Adrenal gland (tissue), 12 donors: ENCODE results near the gene C13orf42. TPM values are rescaled to one million over a fixed set of nuclear protein-coding genes. Genes with fewer than 3 reads are reported as not detected.

ENCODE experiments used
- DNase-seq, 7 donors: peaks; one replicate each; pipeline ENCODE4 v3.0.0-alpha.2; 2019 to 2020
- H3K27ac ChIP-seq, 5 donors: fragments of 200-600 bp; sonication (generic) in 4 of 5; 1 replicate in 3 of 5; 2 replicates in 2 of 5; pipeline versions ENCODE4 v1.5.1 to v1.8.0; 2016 to 2020; ENCODE audit warnings: mild to moderate bottlenecking in 1 of 5
- H3K27me3 ChIP-seq: fragments of 200-600 bp; 2 replicates; pipeline ENCODE4 v1.8.0; 2021
- H3K36me3 ChIP-seq, 2 donors: fragments of 200-600 bp; replicated peaks in 1 of 2; 1 replicate in 1 of 2; 2 replicates in 1 of 2; pipeline versions ENCODE4 v1.5.1 to v1.8.0; 2018 to 2022
- H3K4me1 ChIP-seq, 2 donors: fragments of 200-600 bp; replicated peaks in 1 of 2; 1 replicate in 1 of 2; 2 replicates in 1 of 2; pipeline versions ENCODE4 v1.5.1 to v1.8.0; 2018 to 2021
- H3K4me3 ChIP-seq, 4 donors: fragments of 200-600 bp; sonication (generic) in 3 of 4; one replicate each; pipeline ENCODE4 v1.5.1; 2016 to 2018
- H3K9me3 ChIP-seq, 3 donors: fragments of 200-600 bp; sonication (generic) in 1 of 3; replicated peaks in 1 of 3; 1 replicate in 2 of 3; 2 replicates in 1 of 3; pipeline versions ENCODE4 v1.5.1 to v1.8.0; 2016 to 2021
- POLR2A ChIP-seq, 2 donors: fragments of 450-650 bp; IDR thresholded peaks; one replicate each; pipeline ENCODE4 v1.6.1; 2017; ENCODE audit warnings: antibody characterized with exemption in 2 of 2, mild to moderate bottlenecking in 2 of 2, moderate library complexity in 1 of 2
- WGBS, 4 donors: extraction: QIAGEN DNeasy Blood & Tissue Kit in 2 of 4; methylation state at CpG; one replicate each; pipeline versions ENCODE4 v1.1.5 to v1.1.7; 2013 to 2017; 5-methylcytosine and 5-hydroxymethylcytosine counted together
- intact Hi-C, 2 donors: fragments of 100-400 bp; cut with DNase I; formaldehyde crosslinking; loops; one replicate each; pipeline versions ENCODE4 v1.14.1 to v1.15.0; 2022 to 2023
- polyA plus RNA-seq, 3 donors: library from polyadenylated mRNA; stranded (reverse); fragments of 200-250 nt in 2 of 3; fragments of 350-450 nt in 1 of 3; fragmentation: Illumina TruSeq in 1 of 3; extraction: RNeasy Lipid Tissue Mini Kit (QIAGEN cat#74804) in 1 of 3; gene quantifications; one replicate each; pipeline ENCODE4 v1.2.3, GENCODE V29; 2013 to 2014
- total RNA-seq, 9 donors: library from RNA; depleted of rRNA in 4 of 9; stranded (reverse); fragments of >200 nt in 4 of 9; fragments of 120-200 nt in 1 of 9; fragmentation: NEBNext Ultra II Directional in 1 of 9; extraction: Animal tissue kit (Norgen Biotek cat#: 25700) in 1 of 9; gene quantifications; one replicate each; pipeline versions ENCODE4 v1.1.0 to v1.2.4, GENCODE V29; 2013 to 2023
- TF ChIP-seq, protein P1 (sequence below), 6 experiments: fragments of 450-650 bp in 4 of 6; fragments of 200-600 bp in 2 of 6; sonication (generic) in 1 of 6; IDR thresholded peaks; 1 replicate in 5 of 6; 2 replicates in 1 of 6; pipeline versions ENCODE4 v1.5.1 to v1.8.0; 2016 to 2021; ENCODE audit warnings: antibody characterized with exemption in 6 of 6, mild to moderate bottlenecking in 2 of 6, moderate library complexity in 1 of 6
- donor health status: healthy with polysubstance abuse.
- donor health status: Bipolar disorder and iron deficiency.
- donor health status: DM: yes; HTN: yes; CAD: no.
- donor health status: DM: no; HTN: no; CAD: no.
- donor health status: DM: no; HTN: no; CAD: no.
- donor health status: DM: yes; HTN: yes; CAD: no.

The C13orf42 gene
- total and polyA plus RNA-seq, 12 donors, result not detected

DNA sequence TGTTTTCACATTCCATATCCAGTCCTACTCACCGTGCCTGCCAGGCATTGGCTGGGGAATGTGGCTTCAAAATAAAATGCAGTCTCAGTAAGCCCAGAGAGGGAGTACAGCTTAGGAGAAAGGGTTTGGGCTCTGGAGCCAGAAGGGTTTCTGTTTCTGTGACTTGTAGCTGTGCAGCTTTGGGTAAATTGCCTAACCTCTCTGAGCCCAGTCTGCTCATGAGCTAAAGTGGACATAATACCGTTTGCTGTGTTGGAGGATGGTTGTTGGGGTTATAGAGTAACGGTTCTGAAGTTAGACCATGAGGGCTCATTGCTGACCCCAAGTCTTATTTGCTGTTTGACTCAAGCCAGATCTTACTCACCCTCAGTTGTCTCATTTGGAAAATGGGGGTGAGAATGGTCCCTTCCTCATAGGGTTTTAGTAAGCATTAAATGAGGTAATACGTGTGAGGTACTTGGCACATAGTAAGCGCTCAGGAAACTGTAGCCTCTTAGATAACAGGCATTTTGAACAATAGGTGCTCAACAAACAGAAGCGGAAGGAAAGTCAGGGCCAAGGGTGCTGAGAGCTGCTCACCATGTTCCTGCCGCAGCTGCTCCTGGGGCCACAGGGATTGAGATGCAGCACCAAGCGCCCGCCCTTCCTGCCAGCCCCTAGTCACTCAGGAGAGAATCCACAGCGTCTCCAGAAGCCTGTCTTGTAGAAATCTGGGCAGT lies 45.5 kb downstream of the C13orf42 start:
- WGBS, 4 donors, result 59 to 70% (median 62%) methylated on average over 9 to 10 of the region's 10 CpGs
- Histone ChIP-seq H3K9me3 (no peaks in the 10 kb centered on the region), H3K27me3 (peaks cover 7% of the 10 kb centered on the region), H3K4me1 (peaks cover 0 to 3% of the 10 kb centered on the region in 2 donors), H3K36me3 (no peaks in the 10 kb centered on the region), H3K4me3 (no peak overlapping the region), H3K27ac (peak overlapping the region in 1 of 5 donors; percentile 43)
- no peak for TF ChIP-seq POLR2A (IDR thresholded peaks at IDR 0.05)
- TF ChIP-seq, protein P1, sequence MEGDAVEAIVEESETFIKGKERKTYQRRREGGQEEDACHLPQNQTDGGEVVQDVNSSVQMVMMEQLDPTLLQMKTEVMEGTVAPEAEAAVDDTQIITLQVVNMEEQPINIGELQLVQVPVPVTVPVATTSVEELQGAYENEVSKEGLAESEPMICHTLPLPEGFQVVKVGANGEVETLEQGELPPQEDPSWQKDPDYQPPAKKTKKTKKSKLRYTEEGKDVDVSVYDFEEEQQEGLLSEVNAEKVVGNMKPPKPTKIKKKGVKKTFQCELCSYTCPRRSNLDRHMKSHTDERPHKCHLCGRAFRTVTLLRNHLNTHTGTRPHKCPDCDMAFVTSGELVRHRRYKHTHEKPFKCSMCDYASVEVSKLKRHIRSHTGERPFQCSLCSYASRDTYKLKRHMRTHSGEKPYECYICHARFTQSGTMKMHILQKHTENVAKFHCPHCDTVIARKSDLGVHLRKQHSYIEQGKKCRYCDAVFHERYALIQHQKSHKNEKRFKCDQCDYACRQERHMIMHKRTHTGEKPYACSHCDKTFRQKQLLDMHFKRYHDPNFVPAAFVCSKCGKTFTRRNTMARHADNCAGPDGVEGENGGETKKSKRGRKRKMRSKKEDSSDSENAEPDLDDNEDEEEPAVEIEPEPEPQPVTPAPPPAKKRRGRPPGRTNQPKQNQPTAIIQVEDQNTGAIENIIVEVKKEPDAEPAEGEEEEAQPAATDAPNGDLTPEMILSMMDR (IDR thresholded peaks at IDR 0.05), result no peak
- peak in 4 of 7 donors; percentile 18 to 67 (median 40) for DNase-seq
- intact Hi-C loops, result no loop called here

- intact Hi-C loops, result no loop called here
- 62 to 79% (median 75%) methylated on average over 1 to 4 of the region's 4 CpGs for WGBS, 4 donors
Measured at GRCh38 chr13:51064753-51065152, 46.3 kb downstream of the C13orf42 start.

GRCh38 chr13:51063909-51064308 lies 47.2 kb downstream of the C13orf42 start:
- peaks cover 7% of the 10 kb centered on the region for H3K27me3 ChIP-seq
- no peaks in the 10 kb centered on the region for H3K36me3 ChIP-seq
- H3K4me3 ChIP-seq, result no peak overlapping the region
- H3K4me1 ChIP-seq, result no peaks in the 10 kb centered on the region
- intact Hi-C loops, result no loop called here
- no peak overlapping the region for H3K27ac ChIP-seq
- peak in 2 of 7 donors; percentile 14 to 28 for DNase-seq
- no peak for TF ChIP-seq POLR2A (IDR thresholded peaks at IDR 0.05)
- TF ChIP-seq, protein P1 (IDR thresholded peaks at IDR 0.05), result no peak
- no peaks in the 10 kb centered on the region for H3K9me3 ChIP-seq
- 77 to 83% (median 80%) methylated on average over 3 of the region's 3 CpGs for WGBS, 4 donors

More at GRCh38 chr13:51064753-51065152, 46.3 kb downstream of the C13orf42 start:
- no peak for DNase-seq
- H3K36me3 ChIP-seq, result no peaks in the 10 kb centered on the region
- no peak overlapping the region for H3K27ac ChIP-seq
- no peaks in the 10 kb centered on the region for H3K9me3 ChIP-seq
- peaks cover 7% of the 10 kb centered on the region for H3K27me3 ChIP-seq
- peaks cover 0 to under 1% of the 10 kb centered on the region in 2 donors for H3K4me1 ChIP-seq
- TF ChIP-seq, protein P1 (IDR thresholded peaks at IDR 0.05), result no peak
- TF ChIP-seq POLR2A (IDR thresholded peaks at IDR 0.05), result no peak
- no peak overlapping the region for H3K4me3 ChIP-seq

DNA sequence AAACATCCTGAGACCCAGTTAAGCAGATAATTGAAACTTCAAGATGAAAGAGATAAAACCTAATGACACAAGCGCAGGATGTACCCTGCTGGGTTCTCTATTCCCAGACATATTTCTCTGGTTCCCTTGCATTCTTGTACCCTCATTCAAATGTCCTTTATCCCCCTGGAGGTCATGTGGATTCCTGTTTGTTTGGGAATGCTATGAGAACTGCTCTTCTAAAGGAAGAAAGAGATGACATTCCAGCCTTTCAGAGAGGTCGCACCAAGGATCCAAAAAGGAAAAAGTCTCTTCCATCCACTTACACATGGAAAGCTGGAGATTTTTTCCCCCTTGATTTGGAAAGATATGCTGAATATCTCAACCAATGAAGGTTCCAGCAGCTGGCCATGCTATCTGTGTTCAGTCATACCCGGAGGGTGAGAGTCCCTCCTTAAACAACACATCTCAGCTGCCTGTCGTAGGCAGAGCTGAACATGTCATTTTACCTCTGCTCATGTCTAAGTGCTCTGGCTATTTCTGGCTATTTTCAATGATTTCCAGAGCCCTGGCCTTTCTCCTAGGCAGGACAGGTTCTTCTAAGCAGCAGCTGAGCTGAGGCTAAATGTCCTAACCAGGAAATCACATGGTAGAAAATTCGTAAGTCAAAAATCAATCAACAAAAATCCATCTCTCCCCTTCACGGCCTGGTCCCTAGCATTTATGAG lies 52.5 kb downstream of the C13orf42 start:
- DNase-seq, result no peak
- no peaks in the 10 kb centered on the region for H3K9me3 ChIP-seq
- no peaks in the 10 kb centered on the region for H3K27me3 ChIP-seq
- H3K4me1 ChIP-seq, result no peaks in the 10 kb centered on the region
- H3K4me3 ChIP-seq, result no peak overlapping the region
- no peaks in the 10 kb centered on the region for H3K36me3 ChIP-seq
- TF ChIP-seq, protein P1 (IDR thresholded peaks at IDR 0.05), result no peak
- TF ChIP-seq POLR2A (IDR thresholded peaks at IDR 0.05), result no peak
- WGBS, 4 donors, result 79 to 82% (median 80%) methylated on average over 4 to 6 of the region's 6 CpGs
- no peak overlapping the region for H3K27ac ChIP-seq
- intact Hi-C loops, result no loop called here
